ENCODE results near the gene DHX34.
"Not testable (repeated sequence)": the region's sequence is repeated elsewhere in the genome, so short reads cannot be mapped to it uniquely, and the experiment has no call there.

The DHX34 gene, protein sequence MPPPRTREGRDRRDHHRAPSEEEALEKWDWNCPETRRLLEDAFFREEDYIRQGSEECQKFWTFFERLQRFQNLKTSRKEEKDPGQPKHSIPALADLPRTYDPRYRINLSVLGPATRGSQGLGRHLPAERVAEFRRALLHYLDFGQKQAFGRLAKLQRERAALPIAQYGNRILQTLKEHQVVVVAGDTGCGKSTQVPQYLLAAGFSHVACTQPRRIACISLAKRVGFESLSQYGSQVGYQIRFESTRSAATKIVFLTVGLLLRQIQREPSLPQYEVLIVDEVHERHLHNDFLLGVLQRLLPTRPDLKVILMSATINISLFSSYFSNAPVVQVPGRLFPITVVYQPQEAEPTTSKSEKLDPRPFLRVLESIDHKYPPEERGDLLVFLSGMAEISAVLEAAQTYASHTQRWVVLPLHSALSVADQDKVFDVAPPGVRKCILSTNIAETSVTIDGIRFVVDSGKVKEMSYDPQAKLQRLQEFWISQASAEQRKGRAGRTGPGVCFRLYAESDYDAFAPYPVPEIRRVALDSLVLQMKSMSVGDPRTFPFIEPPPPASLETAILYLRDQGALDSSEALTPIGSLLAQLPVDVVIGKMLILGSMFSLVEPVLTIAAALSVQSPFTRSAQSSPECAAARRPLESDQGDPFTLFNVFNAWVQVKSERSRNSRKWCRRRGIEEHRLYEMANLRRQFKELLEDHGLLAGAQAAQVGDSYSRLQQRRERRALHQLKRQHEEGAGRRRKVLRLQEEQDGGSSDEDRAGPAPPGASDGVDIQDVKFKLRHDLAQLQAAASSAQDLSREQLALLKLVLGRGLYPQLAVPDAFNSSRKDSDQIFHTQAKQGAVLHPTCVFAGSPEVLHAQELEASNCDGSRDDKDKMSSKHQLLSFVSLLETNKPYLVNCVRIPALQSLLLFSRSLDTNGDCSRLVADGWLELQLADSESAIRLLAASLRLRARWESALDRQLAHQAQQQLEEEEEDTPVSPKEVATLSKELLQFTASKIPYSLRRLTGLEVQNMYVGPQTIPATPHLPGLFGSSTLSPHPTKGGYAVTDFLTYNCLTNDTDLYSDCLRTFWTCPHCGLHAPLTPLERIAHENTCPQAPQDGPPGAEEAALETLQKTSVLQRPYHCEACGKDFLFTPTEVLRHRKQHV

GRCh38 chr19:47348819-47349795, at the start of gene DHX34:
DHX34 (plus strand) TSS chr19:47349315; CDS start chr19:47353031, 3,716 bp downstream.
- DNase-seq: peak; percentile 98

DNA sequence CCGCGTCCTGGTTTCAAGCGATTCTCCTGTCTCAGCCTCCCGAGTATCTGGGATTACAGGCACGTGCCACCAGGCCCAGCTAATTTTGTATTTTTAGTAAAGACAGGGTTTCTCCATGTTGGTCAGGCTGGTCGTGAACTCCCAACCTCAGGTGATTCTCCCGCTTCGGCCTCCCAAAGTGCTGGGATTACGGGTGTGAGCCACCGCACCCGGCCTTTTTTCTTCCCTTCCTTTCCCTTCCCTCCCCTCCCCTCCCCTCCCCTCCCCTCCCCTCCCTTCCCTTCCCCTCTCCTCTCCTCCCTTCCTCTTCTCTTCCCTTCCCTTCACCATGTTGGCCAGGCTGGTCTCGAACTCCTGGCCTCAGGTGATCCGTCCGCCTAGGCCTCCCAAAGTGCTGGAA, 48.2 kb upstream of the DHX34 start:
- not testable (repeated sequence) for DNase-seq

- no peak for DNase-seq
Observed at GRCh38 chr19:47302249-47302648, 46.9 kb upstream of the DHX34 start.

- no peak for DNase-seq
Observed at GRCh38 chr19:47303966-47304365, 45.1 kb upstream of the DHX34 start.

DNA sequence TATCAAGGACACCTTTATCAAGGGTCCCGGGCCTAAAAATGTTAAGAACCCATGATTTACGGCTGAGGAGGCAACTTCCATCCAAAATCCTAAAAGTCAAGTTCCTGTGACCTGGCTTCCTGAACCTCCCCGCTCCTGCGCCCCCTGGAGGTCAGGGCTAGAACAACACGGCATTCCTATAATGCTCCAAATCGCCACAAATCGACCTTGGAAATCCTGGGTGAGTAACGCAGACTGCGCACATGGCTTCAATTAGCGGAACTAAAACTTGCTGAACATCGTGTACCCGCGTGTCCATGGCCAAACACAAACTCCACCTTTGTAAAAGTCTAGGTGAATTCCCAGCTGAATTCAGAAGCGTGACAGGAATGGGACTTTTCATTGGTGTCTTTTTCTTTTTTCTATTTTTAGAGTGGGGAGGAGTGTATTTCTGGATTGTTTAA, 43.8 kb upstream of the DHX34 start:
- peak; percentile 23 for DNase-seq

- no peak for DNase-seq
Observed at GRCh38 chr19:47306303-47306702, 42.8 kb upstream of the DHX34 start.

- no peak for DNase-seq
Observed at GRCh38 chr19:47309038-47309437, 40.1 kb upstream of the DHX34 start.

- no peak for DNase-seq
Observed at GRCh38 chr19:47309608-47310007, 39.5 kb upstream of the DHX34 start, which contains the start of gene C5AR1. C5AR1 (plus strand) TSS chr19:47309861; CDS start chr19:47309896, 35 bp downstream.

- DNase-seq: no peak
Observed at GRCh38 chr19:47310323-47310722, 38.8 kb upstream of the DHX34 start.

DNA sequence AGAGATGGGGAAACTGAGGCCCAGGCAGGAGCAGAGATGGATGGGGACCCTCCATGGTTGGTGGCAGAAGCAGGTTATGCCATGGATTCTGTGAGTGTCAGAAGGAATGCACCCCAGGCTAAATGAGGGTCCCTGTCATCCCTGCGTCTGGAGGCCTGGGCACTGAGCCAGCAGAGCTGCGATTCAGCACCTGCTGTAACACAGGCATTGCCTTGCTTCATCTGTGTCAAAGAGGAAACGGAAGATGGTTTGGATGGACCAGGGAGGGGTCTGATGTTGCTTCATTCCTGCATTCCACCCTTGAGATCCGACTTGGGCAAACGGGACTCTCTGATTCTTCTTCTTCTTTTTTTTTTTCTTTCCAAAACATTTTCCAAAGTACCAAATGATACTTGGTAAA, 38.3 kb upstream of the DHX34 start:
- DNase-seq: no peak

DNA sequence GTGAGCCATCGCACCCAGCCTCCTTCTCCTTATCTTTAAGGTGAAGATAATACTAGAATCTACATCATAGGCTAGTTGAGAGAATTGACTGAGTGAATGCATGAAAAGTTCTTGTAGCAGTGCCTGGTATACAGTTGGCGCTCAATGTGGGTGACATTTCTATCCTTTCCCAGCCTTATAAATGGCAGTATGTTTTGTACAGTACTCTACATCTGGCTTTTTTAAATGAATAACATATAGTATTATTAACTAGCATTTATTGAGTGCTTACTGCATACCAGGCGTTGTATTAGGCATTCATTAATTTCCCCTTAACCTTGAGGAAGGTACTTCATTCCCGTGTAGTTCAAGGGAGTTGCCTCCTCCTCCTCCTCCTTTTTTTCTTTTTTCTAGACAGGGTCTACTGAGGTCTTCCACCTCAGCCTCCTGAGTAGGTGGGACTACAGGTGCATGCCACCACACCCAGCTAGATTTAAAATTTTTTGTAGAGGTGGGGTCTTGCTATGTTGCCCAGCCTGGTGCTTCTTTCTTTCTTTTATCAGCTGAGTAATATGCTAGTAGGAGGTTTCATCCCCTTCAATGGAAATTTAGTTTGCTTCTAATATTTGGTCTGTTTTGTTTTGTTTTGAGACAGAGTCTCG, 36.6 kb upstream of the DHX34 start:
- DNase-seq: no peak

DNA sequence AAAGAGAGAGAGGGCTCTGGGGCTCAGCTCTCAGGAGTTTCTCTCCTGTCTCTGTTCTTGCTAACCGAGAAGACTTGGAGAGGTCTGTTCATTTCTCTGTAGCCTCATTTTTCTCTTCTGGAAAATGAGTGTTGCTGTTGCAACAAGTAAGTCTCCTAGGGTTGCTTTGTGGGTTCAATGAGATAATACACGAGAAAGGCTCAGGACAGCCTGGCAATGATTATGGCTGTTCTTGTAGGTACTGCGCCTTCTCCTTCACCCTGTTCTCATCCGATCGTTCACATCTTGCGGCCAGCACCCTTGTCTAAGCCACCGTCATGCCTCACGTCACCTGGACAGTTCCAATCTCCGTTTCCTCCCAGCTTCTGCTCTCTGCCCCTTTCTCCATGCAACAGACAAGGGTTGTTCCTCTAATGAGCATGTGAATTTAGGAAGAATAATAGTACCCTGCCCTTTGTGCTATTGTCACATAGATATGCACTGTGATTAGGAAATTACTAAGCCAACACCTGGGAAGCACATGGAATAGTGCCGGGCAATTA, 35.3 kb upstream of the DHX34 start:
- DNase-seq: no peak

DNA sequence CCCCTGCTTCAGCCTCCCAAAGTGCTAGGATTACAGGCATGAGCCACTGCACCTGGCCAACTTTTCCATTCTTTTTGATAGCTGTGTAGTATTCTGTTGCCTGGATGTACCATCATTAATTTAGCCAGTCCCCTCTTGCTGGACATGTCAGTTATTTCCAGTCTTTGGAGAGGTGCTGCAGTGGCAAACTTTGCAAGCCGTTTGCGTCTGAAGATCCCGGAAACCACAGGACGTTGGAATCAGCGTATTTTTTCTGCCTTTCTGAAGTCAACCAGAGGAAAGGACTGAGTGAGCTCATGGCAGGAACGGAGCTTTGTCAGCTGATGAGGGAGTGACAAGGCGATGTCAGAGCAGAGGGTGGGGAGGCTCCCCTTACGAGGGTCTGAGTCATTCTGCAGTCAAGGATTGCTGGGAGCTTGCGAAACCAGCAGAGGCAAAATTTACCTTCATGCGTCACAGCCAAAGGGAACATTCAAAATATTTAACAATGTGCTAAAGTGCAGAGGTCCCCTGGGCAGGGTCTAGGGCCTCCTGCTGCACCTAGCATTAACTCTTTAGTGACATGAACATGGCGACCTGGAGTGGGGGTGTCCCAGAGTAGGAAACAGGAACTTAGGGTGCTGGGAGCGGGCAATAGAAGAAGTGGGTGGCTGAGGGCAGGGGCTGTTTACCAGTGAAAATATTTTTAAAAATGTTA, 33.8 kb upstream of the DHX34 start:
- DNase-seq: no peak

DNA sequence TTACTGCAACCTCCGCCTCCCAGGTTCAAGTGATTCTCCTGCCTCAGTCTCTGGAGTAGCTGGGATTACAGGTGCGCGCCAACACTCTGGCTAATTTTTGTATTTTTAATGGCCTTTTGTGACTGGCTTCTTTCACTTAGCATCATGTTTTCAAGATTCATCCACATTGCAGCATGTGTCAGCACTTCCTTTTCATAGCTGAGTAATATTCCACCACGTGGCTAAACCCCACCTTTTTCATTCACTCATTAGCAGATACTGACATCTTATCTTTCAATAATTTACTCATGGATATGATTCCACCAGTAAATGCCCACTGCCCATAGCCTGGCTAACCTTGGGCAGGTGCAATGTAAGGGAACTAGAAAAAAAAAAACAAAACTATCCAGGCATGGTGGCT, 32.6 kb upstream of the DHX34 start:
- no peak for DNase-seq

- DNase-seq: no peak
Observed at GRCh38 chr19:47319923-47320871, 28.9 kb upstream of the DHX34 start.

DNA sequence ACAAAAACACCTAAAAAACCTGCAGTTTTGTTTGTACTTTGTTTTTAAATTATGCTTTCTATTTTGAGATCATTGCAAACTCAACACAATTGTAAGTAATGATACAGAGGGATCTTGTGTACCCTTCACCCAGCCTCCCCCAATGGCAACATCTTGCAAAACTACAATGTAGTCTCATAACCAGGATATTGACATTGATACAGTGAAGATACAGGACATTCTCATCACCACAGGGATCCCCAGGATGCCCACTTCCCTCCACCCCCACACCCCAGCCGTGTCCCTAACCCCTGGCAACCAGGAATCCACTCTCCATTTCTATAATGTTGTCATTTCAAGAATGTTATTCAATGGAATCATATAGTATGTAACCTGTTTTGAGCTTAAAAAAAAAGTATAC, 27.5 kb upstream of the DHX34 start:
- no peak for DNase-seq

GRCh38 chr19:47322058-47322457, 27.1 kb upstream of the DHX34 start:
- no peak for DNase-seq

DNA sequence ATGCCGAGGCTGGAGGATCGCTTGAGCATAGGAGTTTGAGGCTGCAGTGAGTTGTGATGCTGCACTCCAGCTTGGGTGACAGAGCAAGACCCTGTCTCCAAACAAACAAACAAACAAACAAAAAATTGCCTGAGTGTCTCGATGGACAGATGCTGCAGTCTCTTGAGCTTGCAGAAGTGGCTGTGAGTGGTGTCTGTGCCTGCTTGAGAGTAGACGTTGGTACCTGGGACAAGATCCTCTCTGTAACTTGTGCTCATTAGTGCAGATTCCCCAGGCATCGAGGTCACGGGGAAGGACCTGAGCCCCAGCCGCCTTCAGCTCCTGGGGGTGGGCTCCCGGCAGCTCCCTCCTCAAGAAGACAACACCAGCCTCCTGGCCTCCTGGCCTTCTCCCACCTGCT, 25.7 kb upstream of the DHX34 start:
- no peak for DNase-seq

GRCh38 chr19:47323872-47324271, 25.2 kb upstream of the DHX34 start:
- DNase-seq: no peak

Measured in NCI-H2107 (cell line).